WTC11 (cell line): ENCODE results near the gene ANKIB1. TPM values are rescaled to one million over a fixed set of nuclear protein-coding genes. Genes with fewer than 3 reads are reported as not detected.

ENCODE experiments used
- ATAC-seq: fragments of 200-7000 bp; cut with Tn5 transposase; 2 replicates; pipeline ENCODE4 v1.10.0; 2021; ENCODE audit warnings: mild to moderate bottlenecking, moderate library complexity
- CTCF ChIA-PET: fragments of 300-600 bp; sonication (Branson Sonifier 250); formaldehyde crosslinking; loops from one replicate; lab custom pipeline; 2021; ENCODE audit warnings: antibody characterized with exemption; lab: Charles Lee
- POLR2A ChIA-PET: fragments of 350-600 bp; sonication (Branson Sonifier 250); formaldehyde crosslinking; loops from one replicate; lab custom pipeline; 2021; ENCODE audit warnings: antibody characterized with exemption; lab: Charles Lee
- DNase-seq: peaks from one replicate; pipeline ENCODE4 v3.0.0; 2021; ENCODE audit warnings: low spot score
- H3K27ac Mint-ChIP-seq: 2 replicates; pipeline ENCODE4 v1.8.0; 2021; ENCODE audit warnings: mixed read lengths
- H3K27me3 Mint-ChIP-seq: 2 replicates; pipeline ENCODE4 v1.8.0; 2021; ENCODE audit warnings: low read depth, mild to moderate bottlenecking, moderate library complexity, mixed read lengths
- H3K36me3 Mint-ChIP-seq: 2 replicates; pipeline ENCODE4 v1.8.0; 2021; ENCODE audit warnings: mixed read lengths
- H3K4me1 Mint-ChIP-seq: 2 replicates; pipeline ENCODE4 v1.8.0; 2022; ENCODE audit warnings: mixed read lengths
- H3K4me3 Mint-ChIP-seq: 2 replicates; pipeline ENCODE4 v1.8.0; 2021; ENCODE audit warnings: mild to moderate bottlenecking, moderate library complexity, mixed read lengths
- H3K9me3 Mint-ChIP-seq: 2 replicates; pipeline ENCODE4 v1.8.0; 2021; ENCODE audit warnings: mixed read lengths
- CBFB ChIP-seq: sonication (generic); formaldehyde crosslinking; IDR thresholded peaks from 2 replicates; pipeline ENCODE4 v1.8.1; 2022; ENCODE audit warnings: mild to moderate bottlenecking, low read depth, missing genetic modification reagents
- EMX1 ChIP-seq: fragments of 250-450 bp; sonication (Bioruptor Pico); IDR thresholded peaks from 2 replicates; pipeline ENCODE4 v1.8.0; 2021; ENCODE audit warnings: mild to moderate bottlenecking
- HMGA2 ChIP-seq: fragments of 250-450 bp; sonication (Bioruptor Pico); IDR thresholded peaks from 2 replicates; pipeline ENCODE4 v1.4.0; 2021; ENCODE audit warnings: mild to moderate bottlenecking, moderate library complexity
- IRF2 ChIP-seq: sonication (generic); formaldehyde crosslinking; IDR thresholded peaks from 2 replicates; pipeline ENCODE4 v1.8.0; 2022; ENCODE audit warnings: low read depth, missing genetic modification reagents, borderline replicate concordance
- MXD4 ChIP-seq: fragments of 250-450 bp; sonication (Bioruptor Pico); IDR thresholded peaks from 2 replicates; pipeline ENCODE4 v1.8.0; 2021; ENCODE audit warnings: mild to moderate bottlenecking, moderate library complexity, borderline replicate concordance
- MYBL2 ChIP-seq: sonication (generic); formaldehyde crosslinking; IDR thresholded peaks from 2 replicates; pipeline ENCODE4 v1.8.1; 2023; ENCODE audit warnings: mild to moderate bottlenecking, moderate library complexity, missing genetic modification reagents
- NR2C2 ChIP-seq: sonication (generic); formaldehyde crosslinking; IDR thresholded peaks from 2 replicates; pipeline ENCODE4 v1.8.0; 2022; ENCODE audit warnings: mild to moderate bottlenecking, missing genetic modification reagents
- SMAD3 ChIP-seq: sonication (generic); formaldehyde crosslinking; IDR thresholded peaks from 2 replicates; pipeline ENCODE4 v1.8.0; 2022; ENCODE audit warnings: missing genetic modification reagents, mild to moderate bottlenecking, borderline replicate concordance
- TCF7 ChIP-seq: sonication (generic); formaldehyde crosslinking; IDR thresholded peaks from 2 replicates; pipeline ENCODE4 v1.8.0; 2022; ENCODE audit warnings: mild to moderate bottlenecking, low read depth, missing genetic modification reagents, moderate library complexity
- ZBTB21 ChIP-seq: sonication (generic); formaldehyde crosslinking; IDR thresholded peaks from 2 replicates; pipeline ENCODE4 v1.8.1; 2023; ENCODE audit warnings: mild to moderate bottlenecking, missing genetic modification reagents, borderline replicate concordance
- ZNF121 ChIP-seq: sonication (generic); formaldehyde crosslinking; IDR thresholded peaks from 2 replicates; pipeline ENCODE4 v1.8.0; 2023; ENCODE audit warnings: missing genetic modification reagents
- ZNF138 ChIP-seq: sonication (generic); formaldehyde crosslinking; conservative IDR thresholded peaks from 2 replicates; pipeline ENCODE4 v1.8.1; 2022; ENCODE audit warnings: mild to moderate bottlenecking, moderate library complexity, missing genetic modification reagents
- ZNF232 ChIP-seq: sonication (generic); formaldehyde crosslinking; IDR thresholded peaks from 2 replicates; pipeline ENCODE4 v1.8.0; 2022; ENCODE audit warnings: mild to moderate bottlenecking, missing genetic modification reagents
- ZNF423 ChIP-seq: fragments of 250-450 bp; sonication (Bioruptor Pico); IDR thresholded peaks from 2 replicates; pipeline ENCODE4 v2.1.2; 2022; ENCODE audit warnings: mild to moderate bottlenecking, moderate library complexity
- ZNF671 ChIP-seq: fragments of 250-450 bp; sonication (Bioruptor Pico); IDR thresholded peaks from 2 replicates; pipeline ENCODE4 v1.8.0; 2021; ENCODE audit warnings: mild to moderate bottlenecking
- total RNA-seq: library from RNA; stranded (reverse); gene quantifications from 3 replicates; pipeline ENCODE4 v1.2.3, GENCODE V29; 2021
- TF ChIP-seq, protein P1 (sequence below): sonication (generic); formaldehyde crosslinking; IDR thresholded peaks from 2 replicates; pipeline ENCODE4 v1.8.0; 2022; ENCODE audit warnings: mild to moderate bottlenecking, missing genetic modification reagents
- TF ChIP-seq, protein P2 (sequence below): sonication (generic); formaldehyde crosslinking; IDR thresholded peaks from 2 replicates; pipeline ENCODE4 v1.8.1; 2022; ENCODE audit warnings: low read depth, missing genetic modification reagents, borderline replicate concordance
- TF ChIP-seq, protein P3 (sequence below): sonication (generic); formaldehyde crosslinking; IDR thresholded peaks from 2 replicates; pipeline ENCODE4 v1.8.1; 2022; ENCODE audit warnings: mild to moderate bottlenecking, moderate library complexity, missing genetic modification reagents

Gene ANKIB1
- total RNA-seq, 1 experiment from 2014 or later: 38.5 TPM

DNA sequence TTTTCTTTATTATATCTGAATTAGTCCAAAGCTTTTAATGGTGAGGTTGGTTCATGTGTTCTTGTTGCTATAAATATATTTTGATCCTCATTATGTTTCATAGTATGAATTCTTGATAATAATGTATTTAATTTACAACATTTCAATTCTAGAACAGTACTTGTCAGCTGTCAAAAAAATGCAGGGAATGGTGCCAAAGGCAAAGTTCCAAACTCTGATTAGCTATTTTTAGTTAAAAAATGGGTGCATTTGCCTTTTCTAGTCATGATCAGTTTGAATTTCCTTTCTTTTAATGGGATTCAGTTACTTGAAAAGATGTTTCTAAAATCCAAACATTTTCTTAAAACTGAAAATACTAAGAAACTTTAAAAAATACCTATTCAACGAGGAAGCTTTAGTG lies 49.6 kb downstream of the ANKIB1 start (continued):
- no peak for TF ChIP-seq EMX1 (CRISPR knock-in tag)

DNA sequence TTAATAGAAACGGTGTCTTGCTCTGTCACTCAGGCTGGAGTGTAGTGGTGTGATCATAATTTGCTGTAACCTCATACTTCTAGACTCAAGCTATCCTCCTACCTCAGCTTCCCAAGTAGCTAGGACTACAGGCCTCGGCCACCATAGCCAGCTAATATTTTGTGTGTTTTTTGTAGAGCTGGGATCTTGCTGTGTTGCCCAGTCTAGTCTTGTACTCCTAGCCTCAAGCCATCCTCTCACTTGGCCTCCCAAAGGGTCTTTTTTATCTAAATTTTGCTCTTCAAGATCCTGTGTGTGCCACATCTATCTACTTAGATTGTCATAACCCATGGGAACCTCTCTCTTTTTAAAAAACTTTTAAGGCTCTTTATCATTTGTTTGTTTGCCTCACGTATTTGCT lies 50.5 kb downstream of the ANKIB1 start:
- TF ChIP-seq HMGA2 (no peak), ZNF121 (CRISPR knock-in tag) (peak; percentile 87; the same call in 1 of the 2 replicates)
- H3K27ac Mint-ChIP-seq: no peak overlapping the region
- H3K4me3 Mint-ChIP-seq: no peak overlapping the region
- peaks cover 13% of the 10 kb centered on the region; the same call in 1 of the 2 replicates for H3K36me3 Mint-ChIP-seq
- no peak for ATAC-seq
- POLR2A ChIA-PET: no interaction called here
- H3K27me3 Mint-ChIP-seq: no peaks in the 10 kb centered on the region
- CTCF ChIA-PET: interaction anchor here (1.2 kb wide), 1 partner anchor 117 kb away, joined by 3 read pairs; the partner anchor contains the start of gene LRRD1
- no peak for DNase-seq
- peaks cover 28% of the 10 kb centered on the region for H3K4me1 Mint-ChIP-seq
- no peaks in the 10 kb centered on the region for H3K9me3 Mint-ChIP-seq

DNA sequence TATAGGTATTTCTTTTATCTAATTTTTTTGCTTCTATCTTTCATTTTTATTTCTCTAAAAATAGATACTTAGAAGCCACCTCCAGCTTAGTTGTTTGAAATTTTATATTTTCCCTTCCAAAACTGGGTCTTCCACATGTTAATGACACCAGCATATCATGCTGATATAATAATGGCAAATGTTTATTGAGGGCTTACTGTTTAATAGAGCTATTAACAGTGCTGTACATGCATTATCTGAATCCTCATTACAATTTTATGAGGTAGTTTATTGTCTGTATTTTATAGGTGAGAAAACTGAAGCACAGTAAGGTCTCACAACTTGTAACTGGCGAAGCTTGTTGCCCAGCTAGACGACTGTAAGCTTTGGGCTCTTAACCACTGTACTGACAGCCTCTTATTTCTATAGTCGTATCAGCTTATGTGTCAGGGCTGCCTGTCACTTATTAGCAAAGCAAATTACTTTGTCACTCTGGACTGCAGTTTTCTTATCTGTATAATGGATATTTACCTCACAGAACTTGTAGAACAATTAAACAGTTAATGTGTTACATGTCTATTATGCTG lies 51.2 kb downstream of the ANKIB1 start:
- ChIA-PET POLR2A (no interaction called here), CTCF (interaction anchor here (1.2 kb wide), 1 partner anchor 118 kb away, joined by 3 read pairs; the partner anchor contains the start of gene LRRD1)
- no peak overlapping the region for H3K27ac Mint-ChIP-seq
- peaks cover 13% of the 10 kb centered on the region; the same call in 1 of the 2 replicates for H3K36me3 Mint-ChIP-seq
- ATAC-seq (no peak), DNase-seq (no peak)
- H3K9me3 Mint-ChIP-seq: no peaks in the 10 kb centered on the region
- no peak overlapping the region for H3K4me3 Mint-ChIP-seq
- no peaks in the 10 kb centered on the region for H3K27me3 Mint-ChIP-seq
- no peak for TF ChIP-seq NR2C2 (CRISPR knock-in tag)
- TF ChIP-seq, protein P1, sequence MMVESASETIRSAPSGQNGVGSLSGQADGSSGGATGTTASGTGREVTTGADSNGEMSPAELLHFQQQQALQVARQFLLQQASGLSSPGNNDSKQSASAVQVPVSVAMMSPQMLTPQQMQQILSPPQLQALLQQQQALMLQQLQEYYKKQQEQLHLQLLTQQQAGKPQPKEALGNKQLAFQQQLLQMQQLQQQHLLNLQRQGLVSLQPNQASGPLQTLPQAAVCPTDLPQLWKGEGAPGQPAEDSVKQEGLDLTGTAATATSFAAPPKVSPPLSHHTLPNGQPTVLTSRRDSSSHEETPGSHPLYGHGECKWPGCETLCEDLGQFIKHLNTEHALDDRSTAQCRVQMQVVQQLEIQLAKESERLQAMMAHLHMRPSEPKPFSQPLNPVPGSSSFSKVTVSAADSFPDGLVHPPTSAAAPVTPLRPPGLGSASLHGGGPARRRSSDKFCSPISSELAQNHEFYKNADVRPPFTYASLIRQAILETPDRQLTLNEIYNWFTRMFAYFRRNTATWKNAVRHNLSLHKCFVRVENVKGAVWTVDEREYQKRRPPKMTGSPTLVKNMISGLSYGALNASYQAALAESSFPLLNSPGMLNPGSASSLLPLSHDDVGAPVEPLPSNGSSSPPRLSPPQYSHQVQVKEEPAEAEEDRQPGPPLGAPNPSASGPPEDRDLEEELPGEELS (CRISPR knock-in tag): no peak
- TF ChIP-seq ZNF423 (CRISPR knock-in tag): no peak
- no peak for TF ChIP-seq CBFB (CRISPR knock-in tag)
- no peak for TF ChIP-seq SMAD3 (CRISPR knock-in tag)
- TF ChIP-seq MXD4 (CRISPR knock-in tag): no peak
- no peak for TF ChIP-seq ZNF232 (CRISPR knock-in tag)
- no peak for TF ChIP-seq ZNF138 (CRISPR knock-in tag)
- TF ChIP-seq MYBL2: no peak
- TF ChIP-seq, protein P2, sequence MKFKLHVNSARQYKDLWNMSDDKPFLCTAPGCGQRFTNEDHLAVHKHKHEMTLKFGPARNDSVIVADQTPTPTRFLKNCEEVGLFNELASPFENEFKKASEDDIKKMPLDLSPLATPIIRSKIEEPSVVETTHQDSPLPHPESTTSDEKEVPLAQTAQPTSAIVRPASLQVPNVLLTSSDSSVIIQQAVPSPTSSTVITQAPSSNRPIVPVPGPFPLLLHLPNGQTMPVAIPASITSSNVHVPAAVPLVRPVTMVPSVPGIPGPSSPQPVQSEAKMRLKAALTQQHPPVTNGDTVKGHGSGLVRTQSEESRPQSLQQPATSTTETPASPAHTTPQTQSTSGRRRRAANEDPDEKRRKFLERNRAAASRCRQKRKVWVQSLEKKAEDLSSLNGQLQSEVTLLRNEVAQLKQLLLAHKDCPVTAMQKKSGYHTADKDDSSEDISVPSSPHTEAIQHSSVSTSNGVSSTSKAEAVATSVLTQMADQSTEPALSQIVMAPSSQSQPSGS (CRISPR knock-in tag): no peak
- no peak for TF ChIP-seq TCF7 (CRISPR knock-in tag)
- peaks cover 25% of the 10 kb centered on the region for H3K4me1 Mint-ChIP-seq

DNA sequence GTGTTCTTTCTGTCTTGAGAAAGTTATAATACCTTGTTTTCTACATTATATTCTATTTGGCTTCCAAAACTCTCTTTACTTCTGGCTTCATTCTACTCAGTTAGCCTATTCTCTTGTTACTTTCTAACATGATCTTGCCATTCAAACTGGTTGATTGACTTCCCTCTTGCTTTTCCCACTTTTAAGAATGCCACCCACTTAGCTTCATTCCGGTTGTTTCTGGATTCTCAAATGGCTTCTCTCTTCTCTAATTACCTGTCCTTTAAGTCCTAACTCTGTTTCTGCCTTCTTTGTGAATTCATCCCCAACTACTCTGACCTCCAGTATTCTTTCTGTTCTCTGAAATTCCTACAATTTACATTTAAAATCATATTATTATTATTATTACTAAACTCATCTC lies 52.0 kb downstream of the ANKIB1 start:
- ChIA-PET POLR2A (no interaction called here), CTCF (no interaction called here)
- DNase-seq (no peak), ATAC-seq (no peak)
- peaks cover 25% of the 10 kb centered on the region for H3K4me1 Mint-ChIP-seq
- H3K27ac Mint-ChIP-seq: peak overlapping the region; percentile 11; the same call in 1 of the 2 replicates
- H3K27me3 Mint-ChIP-seq: no peaks in the 10 kb centered on the region
- H3K4me3 Mint-ChIP-seq: no peak overlapping the region
- peaks cover 13% of the 10 kb centered on the region; the same call in 1 of the 2 replicates for H3K36me3 Mint-ChIP-seq
- TF ChIP-seq ZNF671 (CRISPR knock-in tag): no peak
- no peak for TF ChIP-seq IRF2 (CRISPR knock-in tag)
- no peak for TF ChIP-seq EMX1 (CRISPR knock-in tag)
- TF ChIP-seq, protein P3, sequence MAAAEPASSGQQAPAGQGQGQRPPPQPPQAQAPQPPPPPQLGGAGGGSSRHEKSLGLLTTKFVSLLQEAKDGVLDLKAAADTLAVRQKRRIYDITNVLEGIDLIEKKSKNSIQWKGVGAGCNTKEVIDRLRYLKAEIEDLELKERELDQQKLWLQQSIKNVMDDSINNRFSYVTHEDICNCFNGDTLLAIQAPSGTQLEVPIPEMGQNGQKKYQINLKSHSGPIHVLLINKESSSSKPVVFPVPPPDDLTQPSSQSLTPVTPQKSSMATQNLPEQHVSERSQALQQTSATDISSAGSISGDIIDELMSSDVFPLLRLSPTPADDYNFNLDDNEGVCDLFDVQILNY (CRISPR knock-in tag): no peak
- no peak for TF ChIP-seq ZBTB21 (CRISPR knock-in tag)
- TF ChIP-seq TCF7 (CRISPR knock-in tag): no peak
- no peaks in the 10 kb centered on the region for H3K9me3 Mint-ChIP-seq
